ACC112 (cell line): ENCODE data around the gene PTGES2.

Experiments
- H2AFZ ChIP-seq: fragments of 200-600 bp; sonication (generic); one replicate; pipeline ENCODE4 v1.6.0; 2017; ENCODE audit warnings: antibody characterized with exemption, low read length; ENCODE audit not compliant: unreplicated experiment
- H3K27ac ChIP-seq: fragments of 200-600 bp; sonication (generic); 2 replicates; pipeline ENCODE4 v1.5.1; 2014; ENCODE audit warnings: low read depth, mild to moderate bottlenecking, antibody characterized with exemption, low read length, moderate library complexity
- H3K27me3 ChIP-seq: fragments of 200-600 bp; sonication (generic); 2 replicates; pipeline ENCODE4 v1.6.1; 2014; ENCODE audit warnings: mild to moderate bottlenecking, antibody characterized with exemption, low read length, moderate library complexity, mixed read lengths; ENCODE audit not compliant: insufficient read depth
- H3K36me3 ChIP-seq: fragments of 200-600 bp; sonication (generic); 2 replicates; pipeline ENCODE4 v1.6.1; 2016; ENCODE audit warnings: mild to moderate bottlenecking, antibody characterized with exemption, low read length, moderate library complexity, mixed read lengths; ENCODE audit not compliant: insufficient read depth
- H3K4me1 ChIP-seq: fragments of 200-600 bp; sonication (generic); one replicate; pipeline ENCODE4 v1.6.1; 2016; ENCODE audit warnings: low read length, mixed read lengths; ENCODE audit not compliant: insufficient read depth, unreplicated experiment, control insufficient read depth
- H3K4me3 ChIP-seq: fragments of 200-600 bp; sonication (generic); 2 replicates; pipeline ENCODE4 v1.5.1; 2014; ENCODE audit warnings: mild to moderate bottlenecking, low read depth, low read length
- H3K79me2 ChIP-seq: fragments of 200-600 bp; sonication (generic); one replicate; pipeline ENCODE4 v1.6.0; 2016; ENCODE audit warnings: low read length; ENCODE audit not compliant: control insufficient read depth, unreplicated experiment, insufficient read depth

PTGES2 gene

DNA sequence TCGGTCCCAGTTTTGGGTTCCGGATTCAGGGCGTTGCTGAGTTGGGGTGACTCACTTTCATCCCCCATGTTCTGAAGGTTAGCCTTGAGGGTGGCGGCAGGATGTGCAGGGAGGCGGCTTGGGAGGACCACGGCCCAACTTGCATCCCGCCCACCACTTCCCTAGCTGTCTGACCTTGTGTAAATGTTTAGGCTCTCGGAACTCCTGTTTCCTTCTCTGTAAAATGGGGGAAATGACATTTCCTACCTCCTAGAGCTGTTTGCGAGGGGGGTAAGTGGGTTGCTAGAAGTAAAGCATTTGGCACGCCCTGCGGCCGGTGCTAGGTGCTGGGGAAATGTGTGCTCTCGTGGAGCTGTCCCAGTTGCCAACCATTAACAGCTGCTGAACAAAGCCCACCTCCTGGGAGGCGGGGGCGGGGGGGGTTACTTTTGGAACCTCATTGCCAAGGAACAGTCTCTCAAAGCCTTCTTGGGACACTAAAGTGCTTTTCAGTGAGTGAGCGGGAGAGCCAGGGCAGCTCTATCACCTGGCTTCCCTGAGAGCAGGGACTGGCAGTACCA is 27.5 kb downstream of the PTGES2 start:
- Histone ChIP-seq H3K79me2 (peaks cover 44% of the 10 kb centered on the region), H3K4me3 (peak overlapping the region; percentile 83), H2AFZ (no peak overlapping the region), H3K36me3 (peaks cover 8% of the 10 kb centered on the region; the same call in 1 of the 2 replicates), H3K27ac (peak overlapping the region; percentile 95), H3K27me3 (no peaks in the 10 kb centered on the region), H3K4me1 (peaks cover 27% of the 10 kb centered on the region)

DNA sequence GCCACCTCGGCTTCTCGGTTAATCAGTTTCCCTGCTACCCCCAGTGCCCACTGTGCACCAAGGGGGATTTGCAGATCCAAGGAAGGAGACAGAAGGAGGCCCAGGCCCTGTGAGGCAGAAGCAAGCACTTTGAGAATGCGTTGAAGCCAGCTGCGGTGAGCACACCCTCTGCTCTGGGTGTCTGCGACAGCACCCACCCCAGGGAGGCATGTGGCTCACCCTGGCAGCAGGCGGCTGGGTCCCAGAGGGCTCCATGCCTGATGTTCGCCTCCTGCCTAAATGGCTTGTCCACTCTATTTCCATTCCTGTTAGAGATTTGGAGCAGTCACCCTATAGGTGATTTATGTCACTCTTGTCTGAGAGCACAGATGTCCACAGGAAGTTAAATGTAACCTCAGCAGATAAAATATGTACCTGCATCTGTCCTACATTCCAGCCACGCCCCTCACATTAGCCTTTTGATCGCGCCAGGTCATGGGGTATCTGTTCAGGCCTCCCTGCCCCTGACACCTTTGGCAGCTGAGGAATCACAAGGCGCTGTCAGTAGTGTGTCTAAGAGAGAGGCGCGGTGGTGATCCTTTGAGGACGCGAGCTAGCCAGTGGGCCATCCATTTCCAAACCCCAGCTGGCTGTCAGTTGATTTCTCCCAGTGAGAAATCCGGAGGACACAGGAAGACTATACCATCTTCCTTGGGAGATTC is 28.1 kb downstream of the PTGES2 start:
- H3K4me3 ChIP-seq = peak overlapping the region; percentile 83
- H3K27ac ChIP-seq = peak overlapping the region; percentile 95
- H2AFZ ChIP-seq = no peak overlapping the region
- H3K27me3 ChIP-seq = no peaks in the 10 kb centered on the region
- H3K36me3 ChIP-seq = peaks cover 7% of the 10 kb centered on the region; the same call in 1 of the 2 replicates
- H3K79me2 ChIP-seq = peaks cover 47% of the 10 kb centered on the region
- H3K4me1 ChIP-seq = peaks cover 33% of the 10 kb centered on the region

DNA sequence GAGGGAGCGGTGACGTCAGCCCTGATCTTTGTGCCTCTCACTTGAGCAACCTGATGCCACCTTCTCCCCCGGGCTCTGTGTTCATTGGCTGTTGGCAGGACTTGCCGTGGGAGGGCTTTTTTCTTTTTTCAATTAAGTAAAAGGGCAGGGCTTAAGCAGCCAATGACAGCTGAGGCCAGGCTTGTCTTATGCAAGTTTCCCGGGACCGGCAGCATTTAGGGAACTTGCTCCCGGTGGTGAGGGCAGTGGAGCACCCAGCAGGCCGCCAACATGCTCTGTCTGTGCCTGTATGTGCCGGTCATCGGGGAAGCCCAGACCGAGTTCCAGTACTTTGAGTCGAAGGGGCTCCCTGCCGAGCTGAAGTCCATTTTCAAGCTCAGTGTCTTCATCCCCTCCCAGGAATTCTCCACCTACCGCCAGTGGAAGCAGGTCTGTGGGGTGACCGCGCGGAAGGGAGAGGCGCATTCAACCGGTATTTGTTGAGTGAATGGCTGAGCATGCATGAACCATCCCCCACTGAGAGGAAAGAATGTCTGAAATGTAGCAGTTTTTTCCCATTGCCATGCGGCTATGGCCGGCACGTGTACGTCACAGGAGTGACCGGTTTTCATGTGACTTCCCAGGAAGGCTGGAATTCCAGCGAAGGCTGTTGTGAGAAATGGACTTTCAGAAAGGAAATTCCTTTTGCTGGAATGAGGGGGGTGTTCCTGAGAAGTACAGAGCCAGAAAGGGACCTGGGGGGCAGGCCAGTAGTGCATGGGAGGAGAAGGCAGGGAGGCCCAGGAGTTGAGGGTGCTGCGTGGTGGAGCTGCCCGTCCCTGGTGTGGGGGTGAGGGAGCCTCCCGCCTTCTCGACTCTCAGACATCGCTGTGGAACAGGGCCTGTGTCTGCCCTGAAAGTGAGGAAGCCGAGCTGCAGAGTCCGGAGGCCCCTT is 29.0 kb downstream of the PTGES2 start:
- H3K79me2 ChIP-seq = peaks cover 48% of the 10 kb centered on the region
- no peaks in the 10 kb centered on the region for H3K36me3 ChIP-seq
- peaks cover 39% of the 10 kb centered on the region for H3K4me1 ChIP-seq
- no peaks in the 10 kb centered on the region for H3K27me3 ChIP-seq
- no peak overlapping the region for H2AFZ ChIP-seq
- H3K27ac ChIP-seq = peak overlapping the region; percentile 95
- peak overlapping the region; percentile 83 for H3K4me3 ChIP-seq

DNA sequence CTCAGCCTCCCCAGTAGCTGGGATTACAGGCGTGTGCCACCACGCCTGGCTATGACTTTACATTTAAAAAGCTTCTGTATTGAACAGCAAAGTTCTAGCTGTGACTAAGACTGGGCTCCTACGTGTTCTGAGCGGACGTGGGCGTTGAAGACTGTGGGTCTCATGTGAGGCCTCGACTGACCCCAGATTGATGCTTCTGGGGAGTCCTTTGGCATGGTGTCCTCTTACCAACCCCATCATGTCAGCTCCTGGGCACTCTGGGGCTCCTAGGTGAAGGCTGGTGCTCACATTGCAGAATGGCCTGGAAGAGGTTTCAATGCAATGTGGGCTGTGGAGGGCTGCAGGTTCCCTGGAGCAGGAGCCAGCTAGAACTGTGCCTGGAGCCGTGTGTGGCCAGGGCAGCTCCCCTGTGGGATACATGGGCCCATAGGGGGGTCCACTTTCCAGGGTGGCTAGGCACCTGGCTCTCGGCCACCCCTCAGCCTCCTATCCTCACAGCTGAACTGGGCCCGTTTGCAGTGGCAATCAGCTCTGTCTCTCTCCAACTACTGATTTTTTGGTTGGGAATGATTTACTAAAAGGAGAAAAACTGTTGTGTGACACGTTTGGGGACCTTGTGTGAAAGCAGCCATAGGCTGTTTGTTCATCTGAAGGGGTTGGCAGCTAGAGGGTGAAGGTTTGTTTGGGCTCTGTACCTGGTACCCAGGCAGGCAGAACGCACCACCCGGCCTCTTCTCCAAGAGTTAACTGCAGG is 29.8 kb downstream of the PTGES2 start:
- no peak overlapping the region for H2AFZ ChIP-seq
- peaks cover 47% of the 10 kb centered on the region for H3K4me1 ChIP-seq
- no peaks in the 10 kb centered on the region for H3K27me3 ChIP-seq
- peak overlapping the region; percentile 83 for H3K4me3 ChIP-seq
- H3K27ac ChIP-seq = peak overlapping the region; percentile 95
- peaks cover 57% of the 10 kb centered on the region for H3K79me2 ChIP-seq
- H3K36me3 ChIP-seq = no peaks in the 10 kb centered on the region

DNA sequence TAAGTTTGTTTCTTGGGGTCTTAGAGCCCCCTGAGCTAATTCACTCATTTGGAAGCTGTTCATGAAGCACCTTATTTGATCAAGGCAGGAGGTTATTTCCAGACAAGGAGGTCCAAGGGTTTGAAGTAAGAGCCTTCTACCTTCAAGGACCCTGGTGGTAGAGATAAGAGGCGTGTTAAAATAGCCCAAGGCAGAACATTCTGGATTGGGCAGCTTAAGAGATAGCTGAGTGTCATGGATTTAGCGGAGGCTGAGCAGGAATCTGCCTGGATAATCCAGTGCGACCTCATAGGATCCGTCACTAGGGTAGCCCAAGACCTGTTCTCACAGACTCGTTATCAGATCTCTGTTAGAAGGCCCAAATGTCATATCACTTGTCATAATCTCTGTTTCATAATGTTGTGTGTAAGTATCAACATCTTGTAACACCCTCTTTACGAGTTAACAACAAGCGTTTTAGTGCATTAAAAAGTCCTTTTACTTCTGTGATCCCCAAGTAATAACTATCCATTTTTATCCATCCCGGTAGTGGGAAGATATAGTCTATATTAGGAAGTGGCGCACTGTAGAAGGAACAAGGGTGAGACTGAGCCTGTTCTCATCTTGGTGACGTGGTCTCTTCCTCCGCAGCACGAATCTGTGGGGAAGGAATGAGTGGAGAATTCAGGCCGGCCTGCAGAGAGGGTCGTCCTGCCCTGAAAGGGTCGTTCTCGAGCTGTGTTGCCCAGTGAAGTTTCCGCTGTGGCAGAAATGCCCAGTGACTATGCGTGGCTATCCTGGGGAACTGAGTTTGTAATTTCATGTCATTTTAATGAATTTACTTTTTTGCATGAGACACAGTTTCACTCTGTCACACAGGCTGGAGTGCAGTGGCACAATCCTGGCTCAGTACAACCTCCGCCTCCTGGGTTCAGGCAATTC is 30.7 kb downstream of the PTGES2 start:
- no peaks in the 10 kb centered on the region for H3K36me3 ChIP-seq
- no peak overlapping the region for H2AFZ ChIP-seq
- peak overlapping the region; percentile 95 for H3K27ac ChIP-seq
- no peak overlapping the region for H3K4me3 ChIP-seq
- peaks cover 65% of the 10 kb centered on the region for H3K79me2 ChIP-seq
- no peaks in the 10 kb centered on the region for H3K27me3 ChIP-seq
- H3K4me1 ChIP-seq = peaks cover 56% of the 10 kb centered on the region

DNA sequence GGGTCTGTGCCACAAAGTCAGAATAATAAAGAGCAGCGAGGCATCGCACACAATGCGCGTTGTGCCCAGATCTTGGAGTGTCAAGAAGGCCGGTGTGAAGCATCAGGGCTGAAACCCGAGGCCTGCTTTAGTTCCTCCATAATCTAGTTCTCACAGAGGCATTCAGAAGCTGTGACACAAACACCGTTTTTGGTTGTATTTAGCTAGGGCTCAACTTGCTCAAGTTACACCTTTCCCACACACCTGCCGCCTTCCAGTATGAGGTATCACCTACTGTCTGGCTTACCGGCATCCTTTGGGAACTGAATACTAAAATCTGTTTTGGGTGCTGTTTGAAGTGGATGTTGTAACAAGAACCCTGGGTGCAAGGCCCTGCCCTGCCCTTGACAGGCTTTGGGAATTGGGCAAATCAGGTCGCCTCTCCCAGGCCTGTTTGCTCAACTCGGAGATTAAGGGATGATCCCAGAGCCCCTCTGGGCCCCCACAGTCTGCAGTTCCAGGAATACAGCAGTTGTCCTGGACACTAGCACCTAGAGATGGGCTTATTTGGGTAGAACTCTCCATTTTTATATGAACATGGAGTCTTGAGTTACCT is 32.5 kb downstream of the PTGES2 start:
- Histone ChIP-seq H3K4me1 (peaks cover 57% of the 10 kb centered on the region), H3K36me3 (no peaks in the 10 kb centered on the region), H3K27me3 (no peaks in the 10 kb centered on the region), H3K4me3 (no peak overlapping the region), H3K27ac (peak overlapping the region; percentile 97), H3K79me2 (peaks cover 57% of the 10 kb centered on the region), H2AFZ (no peak overlapping the region)

DNA sequence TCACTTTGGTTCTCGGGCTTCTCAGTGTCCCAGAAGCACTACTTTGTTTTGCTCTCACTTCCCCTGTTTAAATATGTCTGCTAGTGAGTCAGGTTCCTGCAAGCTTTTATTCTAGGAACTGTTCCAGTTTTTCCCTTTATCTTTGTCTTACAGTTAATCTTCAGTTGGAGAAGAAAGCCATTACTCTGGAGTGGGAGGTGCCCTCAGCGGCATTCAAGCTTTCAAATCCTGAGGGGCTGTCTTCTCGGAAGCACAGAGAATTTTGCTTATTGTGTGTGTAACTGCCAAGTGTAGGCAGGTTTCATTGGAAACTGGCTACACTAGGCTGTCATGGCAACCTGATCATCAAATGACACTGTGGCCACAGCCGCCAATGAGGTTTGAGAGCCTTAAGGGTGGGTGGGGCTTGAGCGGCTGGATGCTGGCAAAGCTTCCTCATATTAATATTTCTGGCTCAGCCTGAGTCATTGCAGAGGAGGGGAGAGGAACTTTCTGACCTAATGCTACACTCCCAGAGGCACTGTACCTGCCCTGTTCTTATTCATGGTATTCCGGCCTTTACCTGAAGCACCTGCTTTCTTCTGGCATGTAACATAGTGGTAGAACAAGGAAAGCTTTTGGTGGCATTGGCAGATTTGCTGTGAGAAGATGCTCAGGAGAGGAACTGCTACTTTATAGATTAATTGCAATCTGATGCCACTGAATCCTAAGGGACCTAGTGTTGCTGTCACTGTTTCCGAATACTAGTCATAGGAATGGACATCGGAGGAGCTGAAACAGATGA is 33.2 kb downstream of the PTGES2 start:
- peak overlapping the region; percentile 97 for H3K27ac ChIP-seq
- peak overlapping the region; percentile 71 for H3K4me3 ChIP-seq
- no peaks in the 10 kb centered on the region for H3K27me3 ChIP-seq
- H3K79me2 ChIP-seq = peaks cover 53% of the 10 kb centered on the region
- peaks cover 50% of the 10 kb centered on the region for H3K4me1 ChIP-seq
- no peaks in the 10 kb centered on the region for H3K36me3 ChIP-seq
- H2AFZ ChIP-seq = peak overlapping the region; percentile 65

DNA sequence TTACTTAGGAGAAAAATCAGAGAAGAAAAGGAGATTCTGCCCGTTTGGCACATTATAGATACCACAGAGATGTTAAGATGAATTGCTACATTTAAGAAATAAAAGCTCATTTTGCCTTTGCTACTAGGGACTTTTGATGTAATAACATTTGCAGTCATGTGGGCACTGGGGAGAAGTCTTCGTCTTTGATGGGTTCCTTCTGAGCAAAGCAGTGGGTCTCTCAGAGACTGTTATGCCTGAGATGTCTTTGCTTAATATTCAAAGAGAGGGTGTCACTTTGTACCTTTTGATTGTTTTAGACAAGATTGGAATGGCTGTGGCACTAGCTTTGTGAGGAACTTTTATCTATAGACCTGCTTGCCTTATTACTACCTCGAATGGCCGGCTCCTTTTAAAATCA is 34.5 kb downstream of the PTGES2 start:
- Histone ChIP-seq H2AFZ (no peak overlapping the region), H3K4me1 (peaks cover 46% of the 10 kb centered on the region), H3K4me3 (peak overlapping the region; percentile 71; the same call in 1 of the 2 replicates), H3K79me2 (peaks cover 62% of the 10 kb centered on the region), H3K36me3 (no peaks in the 10 kb centered on the region), H3K27me3 (no peaks in the 10 kb centered on the region), H3K27ac (peak overlapping the region; percentile 97)
